DMS53 (cell line): Measurements from ENCODE around the gene WDR11.

ENCODE experiments used
- DNase-seq: peaks from one replicate; lab custom pipeline; 2025; lab: John Stamatoyannopoulos, UW

The WDR11 gene

DNA sequence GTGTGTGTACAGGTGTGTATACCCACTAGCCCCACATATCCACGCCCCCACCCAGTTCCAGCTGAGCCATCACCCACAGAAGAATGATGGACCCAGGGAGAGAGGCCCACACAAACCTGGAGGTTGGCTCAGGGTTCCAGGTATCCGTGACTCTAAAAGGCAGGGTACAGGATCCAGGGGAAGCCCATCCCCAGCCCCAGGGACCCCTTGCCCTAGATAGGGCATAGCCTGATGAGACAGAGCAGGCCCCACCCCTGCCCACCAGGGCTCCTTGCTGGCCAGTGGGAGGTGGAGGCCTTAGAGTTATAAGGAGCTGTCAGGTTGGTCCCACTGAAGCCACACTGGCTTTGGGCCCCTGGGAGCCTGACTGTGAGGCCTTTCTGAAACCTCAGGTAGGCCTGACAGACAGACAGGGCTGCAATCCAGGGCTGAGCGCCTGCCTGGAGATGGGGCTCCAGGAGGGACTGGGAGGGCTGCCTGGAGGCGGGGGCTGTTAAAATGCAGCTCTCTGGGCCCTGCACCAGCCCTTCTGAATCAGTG is 93.5 kb downstream of the WDR11 start:
- DNase-seq: no peak

DNA sequence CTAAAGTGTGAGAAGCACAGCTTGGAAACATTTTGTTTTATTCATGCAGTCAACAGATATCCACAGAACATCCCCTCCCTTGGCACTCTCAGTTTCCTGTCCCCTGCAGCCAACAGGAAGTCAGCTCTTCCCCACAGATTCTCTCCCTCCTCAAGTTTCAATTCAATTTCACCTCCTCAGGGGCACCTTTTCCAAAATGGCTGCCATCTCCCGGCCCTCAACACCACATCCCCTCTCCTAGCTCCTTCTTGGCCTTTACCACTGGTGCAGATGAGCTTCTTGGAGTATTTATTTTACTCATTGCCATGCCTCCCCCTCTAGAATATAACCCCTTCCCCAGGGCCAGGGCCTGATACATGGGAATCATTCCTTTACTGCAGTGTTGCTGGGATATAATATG is 94.0 kb downstream of the WDR11 start:
- no peak for DNase-seq

DNA sequence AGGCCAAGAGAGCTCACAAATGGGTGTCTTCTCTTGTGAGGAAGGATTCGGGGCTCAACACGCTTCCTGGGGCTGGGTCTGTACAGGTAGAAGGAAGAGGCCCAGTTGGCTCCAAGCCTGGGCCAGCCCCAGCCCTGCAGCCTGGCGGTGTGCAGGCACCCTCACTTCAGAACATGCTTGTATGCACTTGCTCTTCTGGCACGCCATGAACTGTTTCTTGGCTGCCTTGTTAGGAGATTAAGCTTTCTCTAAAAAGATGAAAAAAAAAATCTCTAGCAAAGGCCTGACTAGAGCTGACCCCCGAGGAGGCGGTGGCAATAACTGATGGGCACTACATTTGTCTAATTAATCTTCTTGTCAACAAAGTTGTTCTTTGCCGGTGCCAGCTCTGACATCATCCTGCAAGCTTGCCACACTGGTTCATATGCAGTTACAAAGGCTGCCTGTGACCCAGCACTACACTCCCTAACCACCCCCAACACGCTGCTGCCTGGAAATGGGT is 94.7 kb downstream of the WDR11 start:
- DNase-seq: peak; percentile 18

DNA sequence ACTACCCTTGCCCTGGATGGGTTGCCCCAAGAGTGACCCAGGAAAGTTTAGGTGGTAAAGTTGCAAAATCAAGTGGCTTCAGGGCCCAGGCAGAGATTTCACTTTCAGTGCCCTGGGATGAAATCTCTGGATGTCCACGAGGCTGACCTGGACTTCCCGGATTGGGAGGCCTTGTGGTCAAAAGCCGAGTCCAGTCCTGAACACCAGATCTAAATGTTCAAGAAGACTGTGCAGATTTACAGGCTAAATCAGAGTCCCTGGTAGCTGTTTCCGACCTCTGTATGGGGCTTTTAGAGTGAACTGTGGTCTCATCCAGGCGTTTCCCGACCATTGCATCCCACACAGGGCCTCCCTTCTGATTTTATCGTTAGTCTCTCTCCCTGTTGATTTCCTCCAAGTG is 95.3 kb downstream of the WDR11 start:
- no peak for DNase-seq

DNA sequence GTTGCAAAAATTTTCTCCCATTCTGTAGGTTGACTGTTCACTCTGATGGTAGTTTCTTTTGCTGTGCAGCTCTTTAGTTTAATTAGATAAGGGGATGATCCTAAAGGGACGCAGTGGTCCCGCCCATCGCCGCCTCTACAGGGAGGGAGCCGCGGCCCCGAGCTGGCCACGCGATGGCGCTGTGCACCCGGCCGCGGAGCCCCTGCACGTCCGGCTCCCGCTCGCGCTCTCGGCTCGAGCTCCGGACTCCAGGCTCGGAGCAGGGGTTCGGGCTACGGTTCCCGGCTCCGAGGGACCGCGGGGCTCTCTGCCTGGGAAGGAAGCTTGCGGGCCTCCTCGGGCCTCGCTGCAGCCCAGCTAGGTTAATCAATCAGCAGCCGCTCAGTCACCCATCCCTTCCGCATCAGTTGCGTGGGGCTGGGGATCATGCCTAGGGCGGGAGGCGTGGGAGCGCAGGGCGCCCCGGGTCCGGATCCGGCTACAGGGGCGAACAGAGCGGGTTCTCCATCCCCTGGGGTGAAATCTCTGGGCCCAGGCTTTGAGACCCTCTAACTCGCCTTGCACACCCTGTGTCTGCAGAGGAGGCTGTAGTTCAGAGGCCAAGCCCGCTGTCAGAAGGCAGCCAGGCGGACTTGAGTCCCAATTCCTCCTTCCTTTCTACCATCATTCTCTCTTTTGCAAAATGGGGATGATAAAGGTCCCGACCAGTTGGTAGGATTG is 97.9 kb downstream of the WDR11 start:
- DNase-seq: no peak

DNA sequence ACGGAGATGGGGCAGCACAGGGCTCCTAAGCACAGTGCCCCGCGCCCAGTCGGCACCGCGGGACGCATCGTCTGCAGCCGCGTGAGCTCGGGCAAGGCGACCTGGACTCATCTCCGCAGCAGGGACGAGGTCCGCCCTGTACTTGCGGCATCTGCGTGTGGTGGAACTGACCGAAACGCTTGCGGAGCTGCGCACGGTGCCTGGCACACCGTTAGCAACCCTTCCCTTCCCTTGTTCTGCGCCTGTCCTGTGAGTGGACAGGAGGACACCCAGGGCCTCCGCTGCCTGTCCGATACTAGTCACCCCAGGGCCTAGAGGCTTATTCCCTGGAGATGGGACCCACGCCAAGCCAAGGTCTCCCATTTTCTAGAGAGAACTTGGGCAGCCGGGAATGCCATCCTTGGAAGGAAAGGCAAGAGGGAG is 98.5 kb downstream of the WDR11 start:
- no peak for DNase-seq

DNA sequence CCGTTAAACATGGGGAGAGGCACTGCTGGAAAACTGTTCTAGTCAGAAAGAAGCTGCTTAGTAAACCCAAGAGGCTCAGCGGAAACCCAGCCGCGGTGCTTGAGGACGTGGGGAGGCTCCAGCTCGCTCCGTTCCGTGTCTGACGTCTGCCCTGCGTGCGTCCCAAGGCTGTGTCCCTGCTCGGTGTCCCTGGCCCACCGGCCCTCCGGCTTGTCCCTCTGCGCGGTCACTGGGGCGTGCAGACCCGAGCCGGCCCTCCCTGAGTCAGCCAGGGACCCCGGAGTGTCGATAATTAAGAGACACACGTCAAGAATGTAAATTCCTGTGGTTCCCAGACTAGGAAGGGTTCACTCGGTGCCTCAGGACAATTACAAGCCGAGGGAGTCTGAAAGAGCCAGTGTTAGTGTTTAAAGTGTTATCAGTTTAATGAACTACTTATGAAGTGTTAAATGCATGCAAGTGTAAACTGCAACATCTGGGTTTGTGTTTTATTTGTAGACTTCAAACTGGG is 98.9 kb downstream of the WDR11 start:
- DNase-seq: no peak

DNA sequence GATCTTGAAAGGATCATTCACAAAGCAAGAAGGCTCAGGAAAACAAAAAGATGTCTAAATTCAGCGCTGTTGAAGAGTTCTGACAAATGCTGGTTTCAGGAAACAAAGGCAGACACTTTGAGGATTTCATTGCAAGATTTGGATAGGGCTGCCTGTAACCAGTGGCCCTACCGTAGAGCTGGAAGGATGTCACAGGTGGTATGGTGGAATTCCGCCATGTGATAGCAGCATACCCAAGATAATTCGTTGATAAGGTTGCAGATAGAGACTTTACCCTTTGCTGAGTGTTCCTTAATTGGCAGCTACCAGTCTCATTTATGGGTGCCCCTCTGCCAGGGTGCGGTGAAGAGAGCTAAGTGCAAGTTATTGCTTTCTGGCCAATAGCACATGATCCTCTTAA is 100.1 kb downstream of the WDR11 start:
- no peak for DNase-seq

DNA sequence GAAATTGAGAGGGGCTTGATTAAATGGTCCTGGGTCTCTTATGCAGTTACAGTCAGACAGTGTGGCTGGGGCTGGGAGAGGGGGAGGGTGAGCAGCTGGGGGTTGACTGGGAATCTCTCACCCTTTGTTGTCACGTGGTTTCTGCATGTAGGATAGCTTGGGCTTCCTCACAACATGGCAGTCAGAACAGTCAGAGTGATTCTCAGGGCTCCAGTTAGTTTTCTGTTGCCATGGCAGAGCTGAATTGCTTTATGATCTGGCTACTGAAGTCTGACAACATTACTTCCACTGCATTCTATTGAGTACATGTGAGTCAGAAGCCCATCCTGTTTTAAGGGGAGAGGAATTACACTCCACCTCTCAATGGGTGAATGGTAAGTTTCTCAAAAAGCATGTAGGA is 102.7 kb downstream of the WDR11 start:
- peak; percentile 13 for DNase-seq
